ACC112 (cell line): Measurements from ENCODE around the gene TRAF3IP1.
"Not testable (repeated sequence)": the region's sequence is repeated elsewhere in the genome, so short reads cannot be mapped to it uniquely, and the experiment has no call there.

Source experiments
- H2AFZ ChIP-seq: fragments of 200-600 bp; sonication (generic); one replicate; pipeline ENCODE4 v1.6.0; 2017; ENCODE audit warnings: antibody characterized with exemption, low read length; ENCODE audit not compliant: unreplicated experiment
- H3K27ac ChIP-seq: fragments of 200-600 bp; sonication (generic); 2 replicates; pipeline ENCODE4 v1.5.1; 2014; ENCODE audit warnings: low read depth, mild to moderate bottlenecking, antibody characterized with exemption, low read length, moderate library complexity
- H3K27me3 ChIP-seq: fragments of 200-600 bp; sonication (generic); 2 replicates; pipeline ENCODE4 v1.6.1; 2014; ENCODE audit warnings: mild to moderate bottlenecking, antibody characterized with exemption, low read length, moderate library complexity, mixed read lengths; ENCODE audit not compliant: insufficient read depth
- H3K36me3 ChIP-seq: fragments of 200-600 bp; sonication (generic); 2 replicates; pipeline ENCODE4 v1.6.1; 2016; ENCODE audit warnings: mild to moderate bottlenecking, antibody characterized with exemption, low read length, moderate library complexity, mixed read lengths; ENCODE audit not compliant: insufficient read depth
- H3K4me1 ChIP-seq: fragments of 200-600 bp; sonication (generic); one replicate; pipeline ENCODE4 v1.6.1; 2016; ENCODE audit warnings: low read length, mixed read lengths; ENCODE audit not compliant: insufficient read depth, unreplicated experiment, control insufficient read depth
- H3K4me3 ChIP-seq: fragments of 200-600 bp; sonication (generic); 2 replicates; pipeline ENCODE4 v1.5.1; 2014; ENCODE audit warnings: mild to moderate bottlenecking, low read depth, low read length
- H3K79me2 ChIP-seq: fragments of 200-600 bp; sonication (generic); one replicate; pipeline ENCODE4 v1.6.0; 2016; ENCODE audit warnings: low read length; ENCODE audit not compliant: control insufficient read depth, unreplicated experiment, insufficient read depth

TRAF3IP1 gene

DNA sequence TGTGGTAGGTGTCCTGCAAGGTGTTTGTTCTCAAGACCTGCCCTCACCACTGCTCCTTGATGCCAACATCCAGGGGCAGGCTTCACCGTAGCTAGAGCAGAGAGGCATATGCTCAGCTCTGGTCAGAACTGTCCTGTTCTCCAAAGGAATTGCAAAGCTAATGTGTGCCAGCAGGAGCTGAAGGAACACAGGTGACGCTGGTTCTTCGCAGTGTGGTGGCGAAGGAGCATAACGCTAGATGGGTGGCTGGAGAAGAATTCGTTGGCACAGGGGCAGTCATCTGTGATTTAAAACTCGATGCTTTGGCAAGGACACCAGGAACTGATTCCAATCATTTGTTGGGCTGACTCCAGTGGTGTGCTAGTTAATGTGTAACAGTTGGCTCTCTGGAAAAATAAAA lies 20.5 kb upstream of the TRAF3IP1 start:
- no peaks in the 10 kb centered on the region for H3K36me3 ChIP-seq
- H3K4me3 ChIP-seq = no peak overlapping the region
- H3K27me3 ChIP-seq = peaks cover 26% of the 10 kb centered on the region
- H3K27ac ChIP-seq = no peak overlapping the region
- no peaks in the 10 kb centered on the region for H3K79me2 ChIP-seq
- H2AFZ ChIP-seq = no peak overlapping the region
- H3K4me1 ChIP-seq = no peaks in the 10 kb centered on the region

DNA sequence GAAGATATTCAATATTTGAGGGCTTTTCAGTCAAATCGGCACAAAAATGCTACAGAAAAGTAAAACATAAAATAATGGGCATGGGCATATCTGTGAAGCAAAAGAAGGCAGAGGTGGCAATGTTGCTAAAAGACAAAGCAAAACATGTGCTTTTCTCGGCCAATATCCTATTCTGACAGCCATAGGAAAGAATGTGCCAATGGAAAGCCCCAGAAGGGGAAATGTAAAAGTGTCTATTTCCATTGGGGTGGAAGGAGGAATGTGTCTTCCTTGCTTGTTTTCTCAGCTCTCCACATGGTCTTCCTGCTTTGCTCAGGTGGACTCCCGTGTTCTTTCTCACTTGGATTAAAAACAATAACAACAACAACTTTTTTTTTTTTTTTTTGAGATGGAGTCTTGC lies 18.2 kb upstream of the TRAF3IP1 start:
- no peaks in the 10 kb centered on the region for H3K36me3 ChIP-seq
- no peak overlapping the region for H3K4me3 ChIP-seq
- no peak overlapping the region for H3K27ac ChIP-seq
- no peaks in the 10 kb centered on the region for H3K4me1 ChIP-seq
- H3K79me2 ChIP-seq = no peaks in the 10 kb centered on the region
- peaks cover 11% of the 10 kb centered on the region; the same call in 1 of the 2 replicates for H3K27me3 ChIP-seq
- no peak overlapping the region for H2AFZ ChIP-seq

- no peaks in the 10 kb centered on the region for H3K79me2 ChIP-seq
- H3K27me3 ChIP-seq = peaks cover 4% of the 10 kb centered on the region; the same call in 1 of the 2 replicates
- H3K27ac ChIP-seq = no peak overlapping the region
- H2AFZ ChIP-seq = no peak overlapping the region
- no peaks in the 10 kb centered on the region for H3K4me1 ChIP-seq
- H3K36me3 ChIP-seq = no peaks in the 10 kb centered on the region
- H3K4me3 ChIP-seq = no peak overlapping the region
Measured at GRCh38 chr2:238302751-238303150, 17.6 kb upstream of the TRAF3IP1 start.

DNA sequence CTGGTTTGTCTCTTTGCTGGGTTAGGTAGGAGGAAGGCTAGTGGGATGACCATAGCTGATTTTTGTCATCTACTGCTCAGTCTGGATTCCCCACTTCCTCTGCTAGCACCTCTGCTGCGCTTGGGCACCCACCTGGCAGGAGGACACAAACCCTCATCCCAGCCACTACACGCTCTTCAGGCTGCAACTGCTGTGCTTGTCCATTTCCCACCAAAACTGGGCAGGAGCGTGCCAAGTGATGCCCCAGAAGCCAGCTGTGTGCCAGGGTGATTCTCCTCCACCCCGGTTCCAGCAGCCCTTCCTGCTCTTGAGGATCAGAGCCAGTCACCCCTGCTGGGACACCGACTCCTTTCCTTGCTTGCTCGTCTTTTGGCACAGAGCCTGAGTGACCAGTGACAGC lies 16.2 kb upstream of the TRAF3IP1 start:
- Histone ChIP-seq H3K27ac (no peak overlapping the region), H3K4me1 (no peaks in the 10 kb centered on the region), H3K36me3 (no peaks in the 10 kb centered on the region), H3K4me3 (no peak overlapping the region), H3K27me3 (no peaks in the 10 kb centered on the region), H3K79me2 (no peaks in the 10 kb centered on the region), H2AFZ (no peak overlapping the region)

DNA sequence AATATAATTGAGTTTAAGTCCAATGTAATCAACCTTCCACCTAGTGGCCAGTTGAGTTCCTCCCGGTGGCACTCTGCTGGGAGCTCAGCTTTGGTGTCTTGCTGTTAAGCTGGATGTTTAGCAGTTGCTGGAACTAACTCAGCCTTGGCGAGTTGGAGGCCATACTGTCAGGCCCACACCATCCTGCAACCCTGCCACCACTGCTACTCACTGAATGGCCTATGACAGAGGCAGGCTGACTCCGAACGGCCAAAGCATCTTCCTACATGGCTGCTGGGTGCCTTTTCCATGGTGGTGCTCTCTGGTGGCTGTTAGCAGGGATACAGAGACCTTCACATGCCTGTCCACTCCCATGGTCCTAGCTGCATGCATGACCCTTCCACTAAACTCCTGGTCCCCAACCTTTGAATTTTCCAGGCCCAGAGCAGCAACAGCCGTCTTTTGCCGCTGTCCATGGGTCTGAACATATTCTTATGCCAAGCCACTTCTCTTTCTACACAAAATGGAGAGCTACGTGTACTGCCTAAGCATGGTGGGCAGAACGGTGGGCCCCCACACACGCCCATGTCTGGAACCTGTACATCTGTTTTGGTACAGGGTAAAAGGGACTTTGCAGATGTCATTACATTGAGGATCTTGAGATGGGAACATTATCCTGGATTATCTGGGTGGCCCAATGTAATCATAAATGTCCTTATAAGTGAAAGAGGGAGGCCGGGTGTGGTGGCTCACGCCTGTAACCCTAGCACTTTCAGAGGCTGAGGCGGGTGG lies 15.0 kb upstream of the TRAF3IP1 start:
- Histone ChIP-seq H3K27me3 (peaks cover 1% of the 10 kb centered on the region; the same call in 1 of the 2 replicates), H3K36me3 (no peaks in the 10 kb centered on the region), H3K27ac (no peak overlapping the region), H3K4me3 (no peak overlapping the region), H2AFZ (no peak overlapping the region), H3K79me2 (no peaks in the 10 kb centered on the region), H3K4me1 (no peaks in the 10 kb centered on the region)

DNA sequence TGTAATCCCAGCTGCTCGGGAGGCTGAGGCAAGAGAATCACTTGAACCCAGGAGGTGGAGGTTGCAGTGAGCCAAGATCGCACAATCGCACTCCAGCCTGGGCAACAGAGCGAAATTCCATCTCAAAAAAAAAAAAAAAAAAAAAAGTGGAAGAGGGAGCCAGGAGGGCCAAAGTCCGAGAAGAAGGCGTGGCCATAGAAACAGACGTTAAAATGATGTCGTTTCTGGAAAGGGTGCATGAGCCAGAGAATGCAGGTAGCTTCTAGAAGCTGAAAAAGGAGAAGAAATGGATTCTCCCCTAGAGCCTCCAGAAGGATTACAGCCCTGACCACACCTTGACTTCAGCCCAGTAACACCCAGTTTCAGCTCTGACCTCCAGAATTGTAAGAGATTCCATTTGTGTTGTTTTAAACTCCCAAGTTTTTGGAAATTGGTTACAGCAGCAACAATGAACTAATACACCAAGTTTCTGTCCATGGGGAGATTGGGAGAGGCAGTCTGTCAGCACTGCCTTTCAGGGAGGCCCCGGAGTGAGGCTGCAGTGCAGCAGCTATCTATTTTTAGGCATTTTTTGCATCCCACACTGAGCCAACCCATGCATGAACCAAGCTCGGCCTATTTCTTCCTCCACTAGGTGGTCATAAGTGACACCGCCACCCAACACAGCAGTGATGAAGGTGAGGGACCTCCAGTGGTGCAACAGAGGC lies 14.2 kb upstream of the TRAF3IP1 start:
- no peaks in the 10 kb centered on the region for H3K79me2 ChIP-seq
- no peak overlapping the region for H2AFZ ChIP-seq
- peaks cover 4% of the 10 kb centered on the region; the same call in 1 of the 2 replicates for H3K27me3 ChIP-seq
- H3K36me3 ChIP-seq = no peaks in the 10 kb centered on the region
- no peak overlapping the region for H3K4me3 ChIP-seq
- no peaks in the 10 kb centered on the region for H3K4me1 ChIP-seq
- no peak overlapping the region for H3K27ac ChIP-seq

DNA sequence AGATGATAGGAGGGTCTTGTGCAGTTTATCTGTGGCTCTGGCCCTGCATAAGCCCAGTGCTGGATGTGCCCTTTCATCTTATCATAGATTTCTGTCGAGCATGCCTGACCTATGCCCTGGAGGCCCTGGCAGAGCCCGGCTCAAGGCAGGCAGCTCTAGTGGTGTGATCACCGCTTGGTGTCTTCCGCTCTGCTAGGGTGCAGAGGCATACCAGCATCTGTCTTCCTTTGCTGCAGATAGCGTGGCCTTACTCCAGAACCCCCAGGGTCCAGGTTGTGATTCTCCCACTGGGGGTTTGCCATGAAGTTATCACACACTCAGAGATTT lies 13.7 kb upstream of the TRAF3IP1 start:
- peaks cover 6% of the 10 kb centered on the region; the same call in 1 of the 2 replicates for H3K27me3 ChIP-seq
- H3K4me1 ChIP-seq = no peaks in the 10 kb centered on the region
- H3K36me3 ChIP-seq = no peaks in the 10 kb centered on the region
- no peak overlapping the region for H3K4me3 ChIP-seq
- H3K27ac ChIP-seq = no peak overlapping the region
- H2AFZ ChIP-seq = no peak overlapping the region
- no peaks in the 10 kb centered on the region for H3K79me2 ChIP-seq

- Histone ChIP-seq H3K4me3 (no peak overlapping the region), H2AFZ (no peak overlapping the region), H3K27me3 (peaks cover 6% of the 10 kb centered on the region; the same call in 1 of the 2 replicates), H3K36me3 (no peaks in the 10 kb centered on the region), H3K4me1 (no peaks in the 10 kb centered on the region), H3K27ac (no peak overlapping the region), H3K79me2 (no peaks in the 10 kb centered on the region)
Measured at GRCh38 chr2:238308177-238308576, 12.1 kb upstream of the TRAF3IP1 start.

DNA sequence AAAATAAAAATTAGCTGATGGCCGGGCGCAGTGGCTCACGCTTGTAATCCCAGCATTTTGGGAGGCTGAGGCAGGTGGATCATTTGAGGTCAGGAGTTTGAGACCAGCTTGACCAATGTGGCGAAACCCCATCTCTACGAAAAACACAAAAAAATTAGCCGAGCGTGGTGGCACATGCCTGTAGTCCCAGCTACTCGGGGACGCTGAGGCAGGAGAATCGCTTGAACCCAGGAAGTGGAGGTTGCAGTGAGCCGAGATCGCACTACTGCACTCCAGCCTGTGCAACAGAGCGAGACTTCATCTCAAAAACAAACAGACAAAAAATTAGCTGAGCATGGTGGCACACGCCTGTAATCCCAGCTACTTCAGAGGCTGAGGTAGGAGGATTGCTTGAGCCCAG lies 9.6 kb upstream of the TRAF3IP1 start:
- not testable (repeated sequence) for H3K79me2 ChIP-seq, H3K27me3 ChIP-seq, H3K4me3 ChIP-seq, H3K4me1 ChIP-seq, H3K27ac ChIP-seq, H2AFZ ChIP-seq, H3K36me3 ChIP-seq

DNA sequence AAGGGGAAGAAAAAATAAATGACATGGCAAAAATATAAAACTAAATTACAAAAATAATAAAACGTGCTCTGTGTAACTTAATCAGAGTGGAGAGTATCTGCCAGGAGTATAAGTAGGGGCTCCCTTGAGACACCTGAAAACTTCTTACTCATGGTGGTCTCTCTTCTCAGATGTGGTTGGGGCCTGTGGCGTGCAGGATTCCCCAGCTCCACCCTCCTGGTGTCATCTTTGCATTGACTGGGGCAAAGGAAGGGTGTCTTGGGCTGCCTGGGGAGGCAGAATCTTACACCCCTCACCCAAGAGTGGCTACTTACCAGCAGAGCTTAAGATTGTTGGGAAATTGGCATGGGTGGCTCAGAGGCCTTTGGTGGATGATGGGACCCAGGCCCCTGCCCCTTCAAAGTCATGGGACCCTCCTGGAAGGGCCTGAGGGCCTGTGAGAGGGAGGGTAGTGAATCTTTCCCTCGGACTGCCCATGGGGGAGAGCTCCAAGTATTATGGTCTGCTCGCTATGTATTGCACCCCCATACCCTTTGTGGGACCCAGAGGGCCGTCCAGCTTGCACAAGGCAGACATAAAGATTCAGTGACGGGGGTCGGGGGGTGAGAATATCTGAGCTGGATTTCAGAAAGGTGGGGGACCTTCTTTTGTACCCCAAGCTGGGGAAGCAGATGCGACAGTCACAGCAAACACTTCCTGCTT lies 6.9 kb upstream of the TRAF3IP1 start:
- no peaks in the 10 kb centered on the region for H3K4me1 ChIP-seq
- H3K27me3 ChIP-seq = peaks cover 8% of the 10 kb centered on the region; the same call in 1 of the 2 replicates
- no peak overlapping the region for H3K4me3 ChIP-seq
- no peaks in the 10 kb centered on the region for H3K79me2 ChIP-seq
- no peak overlapping the region for H2AFZ ChIP-seq
- no peak overlapping the region for H3K27ac ChIP-seq
- H3K36me3 ChIP-seq = no peaks in the 10 kb centered on the region
